Osteoblast (primary cell): ENCODE measurements around the gene AGBL4. TPM values are rescaled to one million over a fixed set of nuclear protein-coding genes. Genes with fewer than 3 reads are reported as not detected.

Source experiments
- DNase-seq: peaks from one replicate; pipeline ENCODE4 v3.0.0; 2011; ENCODE audit warnings: low spot score, mixed read lengths; ENCODE audit not compliant: insufficient read length; ENCODE audit errors: missing footprints
- H2AFZ ChIP-seq: 2 replicates; pipeline ENCODE4 v1.6.0; 2011; ENCODE audit warnings: mild to moderate bottlenecking, low read length
- H3K27ac ChIP-seq: 2 replicates; pipeline ENCODE4 v1.5.1; 2011; ENCODE audit warnings: mild to moderate bottlenecking, low read depth, low read length, moderate library complexity
- H3K27me3 ChIP-seq: 2 replicates; pipeline ENCODE4 v1.6.0; 2012; ENCODE audit warnings: mild to moderate bottlenecking, control low read depth, inconsistent platforms, low read length, moderate library complexity; ENCODE audit not compliant: insufficient read depth
- H3K36me3 ChIP-seq: 2 replicates; pipeline ENCODE4 v1.5.1; 2011; ENCODE audit warnings: mild to moderate bottlenecking, low read length, control low read depth, moderate library complexity; ENCODE audit not compliant: insufficient read depth
- H3K4me1 ChIP-seq: 2 replicates; pipeline ENCODE4 v1.5.1; 2011; ENCODE audit warnings: mild to moderate bottlenecking, low read length, control low read depth, moderate library complexity; ENCODE audit not compliant: insufficient read depth
- H3K4me2 ChIP-seq: 2 replicates; pipeline ENCODE4 v1.6.0; 2011; ENCODE audit warnings: mild to moderate bottlenecking, low read length; ENCODE audit not compliant: insufficient read depth
- H3K4me3 ChIP-seq: fragments of 200-600 bp; sonication (generic); 3 replicates; pipeline ENCODE4 v1.5.1; 2012; ENCODE audit warnings: mild to moderate bottlenecking, low read length, inconsistent platforms; ENCODE audit not compliant: insufficient read depth
- H3K79me2 ChIP-seq: 2 replicates; pipeline ENCODE4 v1.6.0; 2012; ENCODE audit warnings: mild to moderate bottlenecking, low read length, control low read depth, inconsistent platforms; ENCODE audit not compliant: insufficient read depth
- H3K9me3 ChIP-seq: 2 replicates; pipeline ENCODE4 v1.5.1; 2011; ENCODE audit warnings: low read depth, low read length, control low read depth
- H4K20me1 ChIP-seq: 2 replicates; pipeline ENCODE4 v1.6.0; 2012; ENCODE audit warnings: mild to moderate bottlenecking, low read length, control low read depth; ENCODE audit not compliant: insufficient read depth
- total RNA-seq: library from RNA; depleted of rRNA; stranded (reverse); fragments of >200 nt; gene quantifications from 2 replicates; pipeline ENCODE4 v1.2.3, GENCODE V29; 2012
- TF ChIP-seq, protein P1 (sequence below): IDR thresholded peaks from 2 replicates; pipeline ENCODE4 v1.5.1; 2011; ENCODE audit warnings: mild to moderate bottlenecking, low read depth, low read length, moderate library complexity; ENCODE audit errors: extremely low read depth

Gene AGBL4
- total RNA-seq, 1 donor = not detected

DNA sequence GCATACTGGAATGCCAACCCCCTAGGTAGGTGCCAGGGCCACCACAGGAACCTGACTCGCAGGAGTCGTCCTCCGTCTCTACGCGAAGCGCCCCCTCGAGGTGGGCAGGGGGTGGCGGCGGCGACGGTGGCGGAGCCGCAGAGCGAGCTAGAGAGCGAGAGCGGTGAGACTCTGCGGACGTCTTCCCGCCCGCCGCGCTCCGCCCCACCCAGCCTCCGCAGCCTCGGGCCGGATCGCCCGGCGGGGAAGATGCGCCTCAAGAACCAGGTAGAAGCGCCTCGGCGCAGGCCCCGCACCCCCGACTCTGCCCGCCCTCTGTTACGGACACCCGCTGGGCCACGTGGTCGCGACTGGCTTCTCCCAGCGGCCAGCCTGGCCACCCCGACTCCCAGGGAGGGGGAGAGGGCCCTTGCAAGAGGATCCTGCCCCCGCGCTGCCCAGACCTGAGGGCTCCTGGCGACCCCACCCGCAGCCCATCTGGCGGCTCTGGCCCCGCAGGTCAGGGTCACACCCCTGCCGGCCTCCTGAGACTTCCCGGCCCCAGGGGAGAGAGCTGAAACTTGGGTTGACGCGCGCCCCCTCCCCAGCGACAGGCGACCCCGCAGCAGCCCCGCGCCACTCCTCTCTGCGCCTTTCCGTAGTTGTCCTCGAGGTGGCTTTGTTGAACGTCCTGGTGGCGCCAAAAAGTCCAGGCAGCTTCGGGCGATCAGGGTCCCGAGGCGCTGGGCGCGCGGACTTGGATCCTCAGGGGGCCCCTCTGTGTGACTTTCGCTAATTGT is 24.4 kb upstream of the AGBL4 start:
- H3K36me3 ChIP-seq = no peaks in the 10 kb centered on the region
- H3K27ac ChIP-seq = no peak overlapping the region
- H3K4me3 ChIP-seq = no peak overlapping the region
- H3K79me2 ChIP-seq = no peaks in the 10 kb centered on the region
- no peaks in the 10 kb centered on the region for H3K27me3 ChIP-seq
- H3K9me3 ChIP-seq = no peaks in the 10 kb centered on the region
- no peaks in the 10 kb centered on the region for H3K4me1 ChIP-seq
- no peak overlapping the region for H3K4me2 ChIP-seq
- DNase-seq = no peak
- no peak overlapping the region for H2AFZ ChIP-seq
- TF ChIP-seq, protein P1, sequence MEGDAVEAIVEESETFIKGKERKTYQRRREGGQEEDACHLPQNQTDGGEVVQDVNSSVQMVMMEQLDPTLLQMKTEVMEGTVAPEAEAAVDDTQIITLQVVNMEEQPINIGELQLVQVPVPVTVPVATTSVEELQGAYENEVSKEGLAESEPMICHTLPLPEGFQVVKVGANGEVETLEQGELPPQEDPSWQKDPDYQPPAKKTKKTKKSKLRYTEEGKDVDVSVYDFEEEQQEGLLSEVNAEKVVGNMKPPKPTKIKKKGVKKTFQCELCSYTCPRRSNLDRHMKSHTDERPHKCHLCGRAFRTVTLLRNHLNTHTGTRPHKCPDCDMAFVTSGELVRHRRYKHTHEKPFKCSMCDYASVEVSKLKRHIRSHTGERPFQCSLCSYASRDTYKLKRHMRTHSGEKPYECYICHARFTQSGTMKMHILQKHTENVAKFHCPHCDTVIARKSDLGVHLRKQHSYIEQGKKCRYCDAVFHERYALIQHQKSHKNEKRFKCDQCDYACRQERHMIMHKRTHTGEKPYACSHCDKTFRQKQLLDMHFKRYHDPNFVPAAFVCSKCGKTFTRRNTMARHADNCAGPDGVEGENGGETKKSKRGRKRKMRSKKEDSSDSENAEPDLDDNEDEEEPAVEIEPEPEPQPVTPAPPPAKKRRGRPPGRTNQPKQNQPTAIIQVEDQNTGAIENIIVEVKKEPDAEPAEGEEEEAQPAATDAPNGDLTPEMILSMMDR = no peak
- no peaks in the 10 kb centered on the region for H4K20me1 ChIP-seq

DNA sequence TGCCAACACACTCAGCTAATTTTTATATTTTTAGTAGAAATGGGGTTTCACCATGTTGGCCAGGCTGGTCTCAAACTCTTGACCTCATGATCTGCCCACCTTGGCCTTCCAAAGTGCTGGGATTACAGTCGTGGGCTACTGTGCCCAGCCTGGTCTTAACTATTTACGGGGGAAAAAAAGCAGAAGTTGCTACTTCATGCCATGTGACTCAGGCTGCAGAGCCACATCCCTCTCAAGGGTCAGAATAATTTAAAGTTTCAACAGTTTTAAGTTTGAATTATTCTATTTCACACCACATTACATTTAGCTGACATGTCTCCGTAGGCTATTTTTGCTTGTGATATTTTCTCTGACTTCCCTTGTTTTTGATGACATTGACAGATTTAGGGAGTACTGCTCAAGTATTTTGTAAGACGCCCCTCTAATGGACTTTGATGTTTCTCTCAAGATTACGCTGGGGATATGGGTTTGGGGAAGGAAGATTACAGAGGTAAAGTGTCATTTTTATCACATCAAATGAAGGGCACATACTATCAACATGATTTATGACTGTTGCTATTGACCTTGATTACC is 14.6 kb upstream of the AGBL4 start:
- no peak for DNase-seq
- Histone ChIP-seq H3K79me2 (no peaks in the 10 kb centered on the region), H3K27ac (no peak overlapping the region), H3K4me3 (no peak overlapping the region), H3K4me2 (no peak overlapping the region), H3K27me3 (no peaks in the 10 kb centered on the region), H3K36me3 (no peaks in the 10 kb centered on the region), H3K9me3 (peaks cover 4% of the 10 kb centered on the region), H2AFZ (no peak overlapping the region), H4K20me1 (no peaks in the 10 kb centered on the region), H3K4me1 (no peaks in the 10 kb centered on the region)
- TF ChIP-seq, protein P1 = no peak

DNA sequence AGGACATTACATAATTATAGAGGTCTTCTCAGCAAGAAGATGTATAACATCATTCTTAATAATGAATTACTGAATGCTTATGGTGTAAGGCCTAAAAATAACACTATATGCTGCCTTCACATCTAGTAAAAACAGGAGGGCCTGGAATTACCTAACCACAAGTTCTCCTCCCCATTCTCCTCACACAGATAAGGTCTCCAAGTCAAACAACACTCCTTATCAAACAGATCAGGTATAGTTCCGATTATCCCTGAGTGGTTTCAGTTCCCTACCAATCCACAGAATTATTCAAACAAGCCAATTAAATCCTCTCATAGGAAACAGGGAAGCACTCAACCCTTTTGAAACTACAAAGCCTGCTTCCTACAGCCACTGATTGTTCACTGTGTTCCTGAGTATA is 4.0 kb upstream of the AGBL4 start:
- no peak overlapping the region for H3K4me3 ChIP-seq
- H3K9me3 ChIP-seq = no peaks in the 10 kb centered on the region
- no peaks in the 10 kb centered on the region for H3K4me1 ChIP-seq
- no peaks in the 10 kb centered on the region for H3K27me3 ChIP-seq
- no peak overlapping the region for H3K27ac ChIP-seq
- no peaks in the 10 kb centered on the region for H4K20me1 ChIP-seq
- no peak overlapping the region for H3K4me2 ChIP-seq
- DNase-seq = no peak
- TF ChIP-seq, protein P1 = no peak
- H2AFZ ChIP-seq = no peak overlapping the region
- H3K36me3 ChIP-seq = no peaks in the 10 kb centered on the region
- no peaks in the 10 kb centered on the region for H3K79me2 ChIP-seq

DNA sequence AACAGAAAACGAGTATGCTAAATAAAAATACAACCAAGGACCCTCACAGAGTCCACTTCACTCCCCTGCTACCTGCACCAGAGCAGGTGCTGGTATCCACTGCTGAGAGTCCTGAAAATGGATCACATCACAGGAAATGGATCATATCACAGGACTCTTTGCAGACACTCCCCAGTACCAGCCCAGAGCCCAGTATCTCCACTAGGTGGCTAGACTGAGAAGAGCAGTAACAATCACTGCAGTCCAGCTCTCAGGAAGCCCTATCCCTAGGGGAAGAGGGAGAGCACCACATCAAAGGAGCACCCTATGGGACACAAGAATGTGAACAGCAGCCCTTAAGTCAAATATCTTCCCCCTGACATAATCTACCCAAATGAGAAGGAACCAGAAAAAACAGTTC is 28.0 kb downstream of the AGBL4 start:
- TF ChIP-seq, protein P1 = no peak
- Histone ChIP-seq H3K4me2 (no peak overlapping the region), H3K79me2 (no peaks in the 10 kb centered on the region), H3K4me1 (no peaks in the 10 kb centered on the region), H3K27me3 (no peaks in the 10 kb centered on the region), H2AFZ (no peak overlapping the region), H3K27ac (no peak overlapping the region), H4K20me1 (no peaks in the 10 kb centered on the region), H3K4me3 (no peak overlapping the region), H3K9me3 (peaks cover 7% of the 10 kb centered on the region), H3K36me3 (no peaks in the 10 kb centered on the region)
- no peak for DNase-seq
